Cardiac fibroblast (primary cell): ENCODE measurements around the gene NUP210L.

ENCODE experiments used
- DNase-seq, 2 donors: peaks; one replicate each; pipeline versions ENCODE4 v3.0.0 to v3.0.0-alpha.2; 2010; ENCODE audit warnings: low read depth in 2 of 2
- H3K4me3 ChIP-seq, 2 donors: replicated peaks in 1 of 2; 1 replicate in 1 of 2; 2 replicates in 1 of 2; pipeline ENCODE4 v1.5.1; 2011; ENCODE audit warnings: low read depth in 2 of 2, low read length in 2 of 2, mild to moderate bottlenecking in 2 of 2, moderate library complexity in 1 of 2
- CTCF ChIP-seq: IDR thresholded peaks from one replicate; pipeline ENCODE4 v1.5.1; 2011; ENCODE audit warnings: low read depth, mild to moderate bottlenecking, low read length, inconsistent platforms

NUP210L gene

GRCh38 chr1:154154534-154155191 lies at the start of gene NUP210L:
TSS of gene NUP210L (minus strand) at chr1:154155073.
- no peak for TF ChIP-seq CTCF
- no peak within 1 kb of the TSS for H3K4me3 ChIP-seq
- DNase-seq = peak; percentile 53 to 86

GRCh38 chr1:154199563-154199879 lies 44.6 kb upstream of the NUP210L start:
- H3K4me3 ChIP-seq = no peak overlapping the region
- DNase-seq = no peak
- TF ChIP-seq CTCF = no peak

- H3K4me3 ChIP-seq = no peak overlapping the region
- peak; percentile 50 for TF ChIP-seq CTCF
- DNase-seq = peak; percentile 76 to 78
These were observed 44.1 kb upstream of the NUP210L start for GRCh38 chr1:154198756-154199562.

GRCh38 chr1:154193821-154194220 lies 38.9 kb upstream of the NUP210L start:
- no peak for TF ChIP-seq CTCF
- DNase-seq = peak; percentile 35 to 69
- no peak overlapping the region for H3K4me3 ChIP-seq

GRCh38 chr1:154192476-154192875 lies 37.6 kb upstream of the NUP210L start:
- TF ChIP-seq CTCF = no peak
- no peak overlapping the region for H3K4me3 ChIP-seq
- DNase-seq = no peak

GRCh38 chr1:154191990-154192461 lies 37.2 kb upstream of the NUP210L start, which contains the start of gene TPM3:
TSS of gene TPM3 (minus strand) at chr1:154192100. CDS start at chr1:154192018, 82 bp downstream.
- DNase-seq = peak; percentile 70 to 83
- no peak for TF ChIP-seq CTCF
- H3K4me3 ChIP-seq = peak within 1 kb of the TSS in 1 of 2 donors; percentile 34
